Measurements from ENCODE around the gene PRKRIP1.
"Not testable (repeated sequence)": the region's sequence is repeated elsewhere in the genome, so short reads cannot be mapped to it uniquely, and the experiment has no call there.

Gene PRKRIP1

GRCh38 chr7:102472126-102473041 lies 76.2 kb downstream of the PRKRIP1 start:
- no peak for TF ChIP-seq CTCF (IDR thresholded peaks at IDR 0.05; ENCODE audit: low read depth, low read length)
- H3K4me3 ChIP-seq (ENCODE audit: low read depth, low read length), result no peak overlapping the region

- no peak for TF ChIP-seq CTCF (IDR thresholded peaks at IDR 0.05; ENCODE audit: low read depth, low read length)
Observed at GRCh38 chr7:102473271-102473991, 77.3 kb downstream of the PRKRIP1 start.

GRCh38 chr7:102474116-102474515 lies 78.0 kb downstream of the PRKRIP1 start:
- H3K4me3 ChIP-seq (ENCODE audit: low read depth, low read length), result not testable (repeated sequence)

More at GRCh38 chr7:102473271-102473991, 77.3 kb downstream of the PRKRIP1 start:
- no peak overlapping the region for H3K4me3 ChIP-seq (ENCODE audit: low read depth, low read length)

- H3K4me3 ChIP-seq (ENCODE audit: low read depth, low read length), result not testable (repeated sequence)
Observed at GRCh38 chr7:102474736-102475435, 78.7 kb downstream of the PRKRIP1 start.

All from WI38 (cell line).